C4-2B (cell line): ENCODE results near the gene SLC35A2.

ENCODE experiments used
- ZFX ChIP-seq: fragments of 450-650 bp; IDR thresholded peaks from 2 replicates; pipeline ENCODE4 v1.6.1; 2017
- TF ChIP-seq, protein P1 (sequence below): fragments of 450-650 bp; conservative IDR thresholded peaks from 2 replicates; pipeline ENCODE4 v1.5.1; 2017; ENCODE audit warnings: mild to moderate bottlenecking

DNA sequence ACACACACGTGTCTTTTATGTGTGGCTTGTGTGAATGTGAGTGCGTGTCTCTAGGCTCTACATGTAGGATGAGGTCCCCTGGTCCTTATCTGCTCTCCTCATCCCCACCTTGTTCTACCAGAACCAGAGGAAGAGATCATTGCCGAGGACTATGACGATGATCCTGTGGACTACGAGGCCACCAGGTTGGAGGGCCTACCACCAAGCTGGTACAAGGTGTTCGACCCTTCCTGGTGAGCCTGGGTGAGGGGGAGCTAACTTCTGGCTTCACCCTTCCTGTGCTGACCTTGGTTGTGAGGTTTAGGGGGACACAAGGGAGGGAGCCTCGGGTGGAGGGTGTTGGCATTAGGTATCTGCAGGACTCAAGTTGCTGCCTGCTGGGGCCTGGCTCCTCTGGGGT is 10.4 kb downstream of the SLC35A2 start:
- TF ChIP-seq, protein P1, sequence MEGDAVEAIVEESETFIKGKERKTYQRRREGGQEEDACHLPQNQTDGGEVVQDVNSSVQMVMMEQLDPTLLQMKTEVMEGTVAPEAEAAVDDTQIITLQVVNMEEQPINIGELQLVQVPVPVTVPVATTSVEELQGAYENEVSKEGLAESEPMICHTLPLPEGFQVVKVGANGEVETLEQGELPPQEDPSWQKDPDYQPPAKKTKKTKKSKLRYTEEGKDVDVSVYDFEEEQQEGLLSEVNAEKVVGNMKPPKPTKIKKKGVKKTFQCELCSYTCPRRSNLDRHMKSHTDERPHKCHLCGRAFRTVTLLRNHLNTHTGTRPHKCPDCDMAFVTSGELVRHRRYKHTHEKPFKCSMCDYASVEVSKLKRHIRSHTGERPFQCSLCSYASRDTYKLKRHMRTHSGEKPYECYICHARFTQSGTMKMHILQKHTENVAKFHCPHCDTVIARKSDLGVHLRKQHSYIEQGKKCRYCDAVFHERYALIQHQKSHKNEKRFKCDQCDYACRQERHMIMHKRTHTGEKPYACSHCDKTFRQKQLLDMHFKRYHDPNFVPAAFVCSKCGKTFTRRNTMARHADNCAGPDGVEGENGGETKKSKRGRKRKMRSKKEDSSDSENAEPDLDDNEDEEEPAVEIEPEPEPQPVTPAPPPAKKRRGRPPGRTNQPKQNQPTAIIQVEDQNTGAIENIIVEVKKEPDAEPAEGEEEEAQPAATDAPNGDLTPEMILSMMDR: no peak
- TF ChIP-seq ZFX: no peak
